IMR-90 (cell line): ENCODE measurements around the gene CHN1. TPM values are rescaled to one million over a fixed set of nuclear protein-coding genes. Genes with fewer than 3 reads are reported as not detected.

Experiments
- ATAC-seq: fragments of 200-7000 bp; cut with Tn5 transposase; 2 replicates; pipeline ENCODE4 v1.9.1; 2020; ENCODE audit warnings: low read depth, mild to moderate bottlenecking, moderate library complexity
- BruUV-seq: library from RNA; stranded (reverse); fragments of 400-500 nt; replicated peaks from 2 replicates; lab custom pipeline; 2021; lab: Mats Ljungman, UMichigan
- CTCF ChIA-PET: fragments of 300-600 bp; formaldehyde crosslinking; extraction: SDS; loops from one replicate; lab custom pipeline; 2021; ENCODE audit warnings: antibody characterized with exemption; lab: Yijun Ruan, JAX
- POLR2A ChIA-PET: fragments of 300-600 bp; sonication (Branson Sonifier 250); formaldehyde crosslinking; loops from one replicate; lab custom pipeline; 2022; ENCODE audit warnings: antibody characterized with exemption; ENCODE audit not compliant: unreplicated experiment; lab: Charles Lee
- DNase-seq: peaks from one replicate; pipeline ENCODE4 v3.0.0; 2013
- H2AFZ ChIP-seq: replicated peaks from 2 replicates; pipeline ENCODE3; 2013; ENCODE audit warnings: low read length, mild to moderate bottlenecking; ENCODE audit not compliant: poor library complexity
- H2AK5ac ChIP-seq: 2 replicates; pipeline ENCODE4 v1.6.1; 2013; ENCODE audit warnings: low read depth, low read length, inconsistent platforms
- H2AK9ac ChIP-seq: replicated peaks from 2 replicates; pipeline ENCODE3; 2013; ENCODE audit warnings: mild to moderate bottlenecking, low read depth, low read length, moderate library complexity; ENCODE audit not compliant: poor library complexity
- H2BK120ac ChIP-seq: 2 replicates; pipeline ENCODE4 v1.6.1; 2013; ENCODE audit warnings: low read depth, low read length, inconsistent platforms
- H2BK15ac ChIP-seq: 3 replicates; pipeline ENCODE4 v1.6.1; 2013; ENCODE audit warnings: low read depth, low read length, inconsistent platforms
- H2BK20ac ChIP-seq: 2 replicates; pipeline ENCODE4 v1.6.1; 2013; ENCODE audit warnings: low read depth, mild to moderate bottlenecking, inconsistent platforms, low read length, moderate library complexity
- H2BK5ac ChIP-seq: 2 replicates; pipeline ENCODE4 v1.6.1; 2013; ENCODE audit warnings: mild to moderate bottlenecking, low read depth, low read length, inconsistent platforms; ENCODE audit not compliant: poor library complexity, severe bottlenecking
- H3K14ac ChIP-seq: replicated peaks from 2 replicates; pipeline ENCODE4 v1.6.1; 2013; ENCODE audit warnings: low read depth, low read length, inconsistent platforms
- H3K18ac ChIP-seq: 2 replicates; pipeline ENCODE4 v1.6.1; 2013; ENCODE audit warnings: low read depth, low read length, control low read depth
- H3K23ac ChIP-seq: 2 replicates; pipeline ENCODE4 v1.6.1; 2013; ENCODE audit warnings: low read depth, low read length, inconsistent platforms
- H3K27ac ChIP-seq: 2 replicates; pipeline ENCODE4 v1.5.1; 2013; ENCODE audit warnings: mild to moderate bottlenecking, control low read depth, low read length; ENCODE audit not compliant: insufficient read depth
- H3K27me3 ChIP-seq: 2 replicates; pipeline ENCODE4 v1.6.1; 2013; ENCODE audit warnings: low read length; ENCODE audit not compliant: control insufficient read depth, insufficient read depth
- H3K36me3 ChIP-seq: 2 replicates; pipeline ENCODE4 v1.6.1; 2013; ENCODE audit warnings: low read length, mixed read lengths; ENCODE audit not compliant: control insufficient read depth, insufficient read depth
- H3K4ac ChIP-seq: 2 replicates; pipeline ENCODE4 v1.6.1; 2013; ENCODE audit warnings: low read depth, low read length, inconsistent platforms
- H3K4me1 ChIP-seq: 2 replicates; pipeline ENCODE4 v1.6.1; 2013; ENCODE audit warnings: low read length, mixed read lengths; ENCODE audit not compliant: control insufficient read depth, insufficient read depth
- H3K4me2 ChIP-seq: 2 replicates; pipeline ENCODE4 v1.6.1; 2013; ENCODE audit warnings: low read depth, mild to moderate bottlenecking, control low read depth, low read length, moderate library complexity
- H3K4me3 ChIP-seq: 2 replicates; pipeline ENCODE4 v1.5.1; 2013; ENCODE audit warnings: low read depth, mild to moderate bottlenecking, control low read depth, low read length, moderate library complexity; ENCODE audit not compliant: insufficient read depth
- H3K56ac ChIP-seq: 2 replicates; pipeline ENCODE4 v1.6.1; 2013; ENCODE audit warnings: low read length, inconsistent platforms; ENCODE audit not compliant: insufficient read depth; ENCODE audit errors: extremely low read depth
- H3K79me1 ChIP-seq, 2 experiments: 2 replicates each; pipeline ENCODE4 v1.6.1; 2013; ENCODE audit warnings: low read length in 2 of 2, inconsistent platforms in 1 of 2, low read depth in 1 of 2
- H3K9ac ChIP-seq: 2 replicates; pipeline ENCODE4 v1.6.1; 2013; ENCODE audit warnings: low read depth, low read length, control low read depth
- H3K9me1 ChIP-seq: 2 replicates; pipeline ENCODE4 v1.6.1; 2013; ENCODE audit warnings: low read length, inconsistent platforms; ENCODE audit not compliant: insufficient read depth
- H3K9me3 ChIP-seq: 2 replicates; pipeline ENCODE4 v1.6.1; 2013; ENCODE audit warnings: low read length; ENCODE audit not compliant: control insufficient read depth, insufficient read depth
- H4K20me1 ChIP-seq: 2 replicates; pipeline ENCODE4 v1.6.1; 2013; ENCODE audit warnings: low read length, inconsistent platforms; ENCODE audit not compliant: insufficient read depth
- H4K5ac ChIP-seq: 2 replicates; pipeline ENCODE4 v1.6.1; 2013; ENCODE audit warnings: mild to moderate bottlenecking, low read depth, low read length, control low read depth
- H4K8ac ChIP-seq, 2 experiments: 2 replicates each; pipeline ENCODE4 v1.6.1; 2013; ENCODE audit warnings: low read depth in 2 of 2, low read length in 2 of 2, control low read depth in 1 of 2, inconsistent platforms in 1 of 2
- H4K91ac ChIP-seq: 2 replicates; pipeline ENCODE4 v1.6.1; 2013; ENCODE audit warnings: low read depth, low read length, inconsistent platforms; ENCODE audit not compliant: insufficient read depth
- CEBPB ChIP-seq: IDR thresholded peaks from 2 replicates; pipeline ENCODE4 v1.6.1; 2012; ENCODE audit warnings: low read depth, low read length, improper control_type of control experiment
- MAFK ChIP-seq: IDR thresholded peaks from 2 replicates; pipeline ENCODE4 v1.6.1; 2012; ENCODE audit warnings: low read depth, low read length, improper control_type of control experiment
- WGBS, 2 experiments: methylation state at CpG; one replicate each; pipeline versions ENCODE4 v1.1.5 to v1.1.7; 2013; ENCODE audit warnings: missing lambda C conversion rate in 2 of 2; ENCODE audit not compliant: insufficient read length in 1 of 2; ENCODE audit errors: extremely low coverage in 2 of 2; 5-methylcytosine and 5-hydroxymethylcytosine counted together
- dilution Hi-C: fragments of 300-500 bp; cut with HindIII; formaldehyde crosslinking; loops from one replicate; pipeline ENCODE4 v1.14.3; 2018; ENCODE audit warnings: low sequenced_read_pairs; ENCODE audit not compliant: unreplicated experiment
- in situ Hi-C: fragments of 300-500 bp; cut with MboI; formaldehyde crosslinking; loops from 3 replicates; pipeline ENCODE4 v1.14.3; 2019; ENCODE audit warnings: low sequenced_read_pairs, inconsistent platforms, mixed read lengths
- intact Hi-C: fragments of 100-400 bp; cut with micrococcal nuclease; formaldehyde crosslinking; loops from 2 replicates; pipeline ENCODE4 v1.10.0; 2022
- polyA plus RNA-seq, 3 experiments: library from polyadenylated mRNA; depleted of rRNA; stranded (reverse); fragments of >200 nt; gene quantifications; 2 replicates each; pipeline ENCODE4 v1.2.3, GENCODE V29; 2012; ENCODE audit warnings: low replicate concordance in 1 of 3
- total RNA-seq: library from RNA; depleted of rRNA; stranded (reverse); fragments of >200 nt; gene quantifications from 2 replicates; pipeline ENCODE4 v1.2.3, GENCODE V29; 2012
- TF ChIP-seq, protein P1 (sequence below): fragments of 150-350 bp; IDR thresholded peaks from 2 replicates; pipeline ENCODE4 v1.6.1; 2017; ENCODE audit warnings: mild to moderate bottlenecking, antibody characterized with exemption, low read length, low read depth

Gene CHN1
- total and polyA plus RNA-seq, 2 of the 4 experiments (the other 2 are of a cell fraction), result 58.4 to 66.9 TPM

DNA sequence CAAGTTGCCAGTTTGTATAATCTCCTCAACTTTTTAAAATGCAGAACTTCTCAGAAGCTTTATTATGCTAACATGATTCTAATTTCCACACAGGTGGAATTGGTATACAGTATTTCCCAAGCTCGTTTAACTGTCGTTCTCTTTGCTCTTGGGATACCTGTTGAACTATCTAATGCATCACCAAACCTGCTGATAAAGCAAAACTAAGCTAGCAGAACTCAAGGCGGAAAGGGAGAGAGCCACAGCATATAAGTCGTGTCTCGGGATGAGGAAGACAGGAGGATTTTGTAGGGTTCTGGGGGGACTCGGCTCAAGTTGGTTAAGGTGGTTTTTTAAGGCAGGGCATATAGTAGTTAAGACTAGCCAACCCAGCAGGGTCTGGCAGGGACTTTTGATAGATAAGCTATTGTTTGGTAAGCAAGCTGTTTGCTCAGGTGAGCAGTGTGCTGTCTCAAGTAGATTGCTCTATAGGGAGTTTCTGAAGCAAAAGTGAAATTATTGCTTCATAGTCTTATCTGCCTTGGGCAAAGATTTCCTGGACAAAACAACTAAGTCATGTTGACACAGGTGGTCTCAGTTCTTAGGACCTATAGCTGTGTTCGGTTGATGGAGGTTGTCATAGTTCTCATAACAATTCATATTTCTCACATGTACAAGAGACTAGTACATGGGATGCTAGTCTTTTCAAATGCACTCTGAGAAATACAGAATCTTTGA, 212.7 kb downstream of the CHN1 start:
- Histone ChIP-seq H3K18ac (peak overlapping the region; percentile 4; the same call in 1 of the 2 replicates), H3K79me1 (peaks cover 0 to 10% of the 10 kb centered on the region in 2 experiments; a peak in 1 of 4 replicates), H3K23ac (no peak overlapping the region; the same call in 1 of the 2 replicates), H3K36me3 (no peaks in the 10 kb centered on the region), H3K14ac (no peak overlapping the region), H3K4me1 (peaks cover 29% of the 10 kb centered on the region), H2BK5ac (no peak overlapping the region), H4K20me1 (no peaks in the 10 kb centered on the region), H3K27me3 (no peaks in the 10 kb centered on the region), H3K9ac (no peak overlapping the region), H3K4me2 (no peak overlapping the region), H2AFZ (no peak overlapping the region), H3K4ac (no peak overlapping the region), H2BK15ac (peak overlapping the region; percentile 61; the same call in 2 of the 3 replicates), H4K5ac (no peak overlapping the region), H3K27ac (no peak overlapping the region), H2AK5ac (no peak overlapping the region), H3K9me3 (no peaks in the 10 kb centered on the region), H3K4me3 (no peak overlapping the region), H2BK120ac (peak overlapping the region; percentile 28; the same call in 1 of the 2 replicates), H2AK9ac (peak overlapping the region; percentile 21), H3K9me1 (peaks cover 13% of the 10 kb centered on the region), H4K91ac (0 out of 2 replicates have a peak overlapping the region, but pooled peaks have one; percentile 10), H2BK20ac (0 out of 2 replicates have a peak overlapping the region, but pooled peaks have one; percentile 4), H3K56ac (no peak overlapping the region), H4K8ac (peak overlapping the region in 1 of 2 experiments; percentile 20; a peak in 1 of 4 replicates)
- DNase-seq (no peak), ATAC-seq (no peak)
- TF ChIP-seq MAFK (peak; percentile 45), CEBPB (0 out of 2 replicates have a peak, but pooled peaks have one; percentile 39)
- TF ChIP-seq, protein P1, sequence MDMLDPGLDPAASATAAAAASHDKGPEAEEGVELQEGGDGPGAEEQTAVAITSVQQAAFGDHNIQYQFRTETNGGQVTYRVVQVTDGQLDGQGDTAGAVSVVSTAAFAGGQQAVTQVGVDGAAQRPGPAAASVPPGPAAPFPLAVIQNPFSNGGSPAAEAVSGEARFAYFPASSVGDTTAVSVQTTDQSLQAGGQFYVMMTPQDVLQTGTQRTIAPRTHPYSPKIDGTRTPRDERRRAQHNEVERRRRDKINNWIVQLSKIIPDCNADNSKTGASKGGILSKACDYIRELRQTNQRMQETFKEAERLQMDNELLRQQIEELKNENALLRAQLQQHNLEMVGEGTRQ, result no peak
- dilution Hi-C loops (no loop called here), intact Hi-C loops (no loop called here), in situ Hi-C loops (no loop called here)
- ChIA-PET POLR2A (no interaction called here), CTCF (interaction anchor here (1.2 kb wide), 1 partner anchor 48 kb away, joined by 3 read pairs; no protein-coding TSS in a partner anchor)
- no TSS peak for BruUV-seq
- WGBS, 2 experiments, result 100% methylated on average over 4 of the region's 7 CpGs; no CpG with 5 or more reads in 1 of the 2 experiments
